Stromal cell of bone marrow (primary cell): ENCODE measurements around the gene CFH.
A peak's percentile ranks its signal among the peaks of the same experiment; 100 is the strongest.
"Not testable (repeated sequence)": the region's sequence is repeated elsewhere in the genome, so short reads cannot be mapped to it uniquely, and the experiment has no call there.

Source experiments
- DNase-seq: peaks from one replicate; pipeline ENCODE4 v3.0.0-alpha.2; 2012; ENCODE audit warnings: low read depth

CFH gene

GRCh38 chr1:196667131-196667530 lies 15.3 kb downstream of the CFH start:
- no peak for DNase-seq

- no peak for DNase-seq
These were observed 17.2 kb downstream of the CFH start for GRCh38 chr1:196669051-196669450.

- no peak for DNase-seq
These were observed 17.9 kb downstream of the CFH start for GRCh38 chr1:196669693-196670092.

GRCh38 chr1:196674908-196675307 lies 23.1 kb downstream of the CFH start:
- DNase-seq = no peak

GRCh38 chr1:196677781-196678509 lies 26.1 kb downstream of the CFH start:
- no peak for DNase-seq

- no peak for DNase-seq
These were observed 26.7 kb downstream of the CFH start for GRCh38 chr1:196678510-196678884.

- no peak for DNase-seq
These were observed 28.3 kb downstream of the CFH start for GRCh38 chr1:196680107-196680506.

GRCh38 chr1:196684476-196684875 lies 32.6 kb downstream of the CFH start:
- DNase-seq = no peak

GRCh38 chr1:196685506-196685905 lies 33.7 kb downstream of the CFH start:
- DNase-seq = no peak

- DNase-seq = no peak
These were observed 37.2 kb downstream of the CFH start for GRCh38 chr1:196689001-196689400.

GRCh38 chr1:196690582-196690981 lies 38.7 kb downstream of the CFH start:
- DNase-seq = no peak

GRCh38 chr1:196698993-196699392 lies 47.1 kb downstream of the CFH start:
- no peak for DNase-seq

- no peak for DNase-seq
These were observed 49.3 kb downstream of the CFH start for GRCh38 chr1:196701144-196701543.

- not testable (repeated sequence) for DNase-seq
These were observed 58.0 kb downstream of the CFH start for GRCh38 chr1:196709892-196710291.

GRCh38 chr1:196717868-196718267 lies 66.0 kb downstream of the CFH start:
- no peak for DNase-seq

GRCh38 chr1:196723325-196724185 lies 71.7 kb downstream of the CFH start:
- peak; percentile 6 for DNase-seq

GRCh38 chr1:196732526-196732925 lies 80.7 kb downstream of the CFH start:
- DNase-seq = no peak

GRCh38 chr1:196733091-196733970 lies 81.5 kb downstream of the CFH start:
- no peak for DNase-seq

GRCh38 chr1:196734006-196734405 lies 82.2 kb downstream of the CFH start:
- no peak for DNase-seq

GRCh38 chr1:196734460-196734859 lies 82.6 kb downstream of the CFH start:
- DNase-seq = no peak

- no peak for DNase-seq
These were observed 86.9 kb downstream of the CFH start for GRCh38 chr1:196738730-196739129.

GRCh38 chr1:196743244-196743643 lies 91.4 kb downstream of the CFH start:
- DNase-seq = peak; percentile 14
